Parathyroid adenoma (tissue), 2 donors: Measurements from ENCODE around the gene NOP16.

ENCODE experiments used
- H2AFZ ChIP-seq: fragments of 300-600 bp; sonication (generic); one replicate; pipeline ENCODE4 v1.7.0; 2017; ENCODE audit warnings: antibody characterized with exemption, mild to moderate bottlenecking
- H3K27ac ChIP-seq: fragments of 300-600 bp; sonication (generic); one replicate; pipeline ENCODE4 v1.7.0; 2017
- H3K27me3 ChIP-seq: fragments of 300-600 bp; sonication (generic); one replicate; pipeline ENCODE4 v1.7.0; 2017; ENCODE audit warnings: low read length; ENCODE audit not compliant: control insufficient read depth, insufficient read depth
- H3K36me3 ChIP-seq: fragments of 300-600 bp; sonication (generic); one replicate; pipeline ENCODE4 v1.7.0; 2017; ENCODE audit warnings: low read length; ENCODE audit not compliant: control insufficient read depth, insufficient read depth
- H3K4me1 ChIP-seq: fragments of 300-600 bp; sonication (generic); one replicate; pipeline ENCODE4 v1.7.0; 2017; ENCODE audit warnings: control low read depth
- H3K4me2 ChIP-seq: fragments of 300-600 bp; sonication (generic); one replicate; pipeline ENCODE4 v1.7.0; 2017; ENCODE audit warnings: low read length
- H3K4me3 ChIP-seq: fragments of 300-600 bp; sonication (generic); one replicate; pipeline ENCODE4 v1.7.0; 2017; ENCODE audit warnings: low read depth, low read length
- H3K79me2 ChIP-seq: fragments of 300-600 bp; sonication (generic); one replicate; pipeline ENCODE4 v1.7.0; 2017; ENCODE audit warnings: control low read depth
- H3K9ac ChIP-seq: fragments of 300-600 bp; sonication (generic); one replicate; pipeline ENCODE4 v1.7.0; 2017; ENCODE audit warnings: mild to moderate bottlenecking
- H3K9me3 ChIP-seq: fragments of 300-600 bp; sonication (generic); one replicate; pipeline ENCODE4 v1.7.0; 2017; ENCODE audit warnings: low read length; ENCODE audit not compliant: control insufficient read depth
- TF ChIP-seq, protein P1 (sequence below): fragments of 300-600 bp; sonication (generic); IDR thresholded peaks from one replicate; pipeline ENCODE4 v1.7.0; 2017; ENCODE audit warnings: antibody characterized with exemption, mild to moderate bottlenecking
- donor health status: primary hyperparathyroidism.

Gene NOP16

DNA sequence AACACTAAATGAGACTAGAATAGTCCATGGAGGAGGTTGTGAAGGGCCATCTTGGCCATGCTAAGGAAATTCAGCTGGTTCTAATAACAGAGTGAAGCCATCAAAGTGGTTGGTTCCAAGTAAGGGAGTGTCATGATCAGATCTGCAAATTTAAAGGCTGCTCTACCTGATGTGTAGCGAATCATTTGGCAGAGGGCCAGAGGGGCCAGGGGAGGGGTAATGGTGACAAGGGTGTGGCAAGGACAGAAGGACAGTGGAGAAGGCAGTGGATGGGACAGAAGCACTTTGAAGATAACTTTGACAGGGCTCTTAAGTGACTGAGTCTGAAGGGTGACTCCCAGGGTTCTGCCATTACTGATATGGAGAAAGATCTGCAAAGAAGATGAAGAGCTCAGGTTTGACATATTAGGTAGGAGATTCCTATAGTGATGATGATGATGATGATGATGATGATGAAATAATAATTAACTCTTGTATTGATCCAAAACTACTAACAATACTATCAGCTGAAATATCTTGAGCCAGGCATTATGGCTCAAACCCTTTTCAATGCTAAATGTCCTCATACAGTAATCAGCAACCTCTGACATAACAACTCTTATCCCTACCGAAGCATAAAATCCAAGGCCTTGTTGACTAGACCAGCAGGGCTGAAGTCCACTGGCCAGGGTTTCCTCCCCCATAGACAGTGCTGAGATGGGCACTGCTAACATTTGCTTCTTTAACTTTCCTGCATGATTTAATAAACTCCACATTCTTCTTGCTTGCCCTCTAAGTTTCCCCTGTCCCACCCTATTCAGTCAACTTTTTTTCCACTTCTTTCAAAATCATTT lies 46.9 kb downstream of the NOP16 start:
- Histone ChIP-seq H3K4me3 (no peak overlapping the region), H3K9me3 (no peaks in the 10 kb centered on the region), H2AFZ (no peak overlapping the region), H3K27me3 (no peaks in the 10 kb centered on the region), H3K27ac (no peak overlapping the region), H3K4me2 (no peak overlapping the region), H3K9ac (no peak overlapping the region), H3K4me1 (no peaks in the 10 kb centered on the region), H3K79me2 (no peaks in the 10 kb centered on the region), H3K36me3 (no peaks in the 10 kb centered on the region)
- TF ChIP-seq, protein P1, sequence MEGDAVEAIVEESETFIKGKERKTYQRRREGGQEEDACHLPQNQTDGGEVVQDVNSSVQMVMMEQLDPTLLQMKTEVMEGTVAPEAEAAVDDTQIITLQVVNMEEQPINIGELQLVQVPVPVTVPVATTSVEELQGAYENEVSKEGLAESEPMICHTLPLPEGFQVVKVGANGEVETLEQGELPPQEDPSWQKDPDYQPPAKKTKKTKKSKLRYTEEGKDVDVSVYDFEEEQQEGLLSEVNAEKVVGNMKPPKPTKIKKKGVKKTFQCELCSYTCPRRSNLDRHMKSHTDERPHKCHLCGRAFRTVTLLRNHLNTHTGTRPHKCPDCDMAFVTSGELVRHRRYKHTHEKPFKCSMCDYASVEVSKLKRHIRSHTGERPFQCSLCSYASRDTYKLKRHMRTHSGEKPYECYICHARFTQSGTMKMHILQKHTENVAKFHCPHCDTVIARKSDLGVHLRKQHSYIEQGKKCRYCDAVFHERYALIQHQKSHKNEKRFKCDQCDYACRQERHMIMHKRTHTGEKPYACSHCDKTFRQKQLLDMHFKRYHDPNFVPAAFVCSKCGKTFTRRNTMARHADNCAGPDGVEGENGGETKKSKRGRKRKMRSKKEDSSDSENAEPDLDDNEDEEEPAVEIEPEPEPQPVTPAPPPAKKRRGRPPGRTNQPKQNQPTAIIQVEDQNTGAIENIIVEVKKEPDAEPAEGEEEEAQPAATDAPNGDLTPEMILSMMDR: no peak

DNA sequence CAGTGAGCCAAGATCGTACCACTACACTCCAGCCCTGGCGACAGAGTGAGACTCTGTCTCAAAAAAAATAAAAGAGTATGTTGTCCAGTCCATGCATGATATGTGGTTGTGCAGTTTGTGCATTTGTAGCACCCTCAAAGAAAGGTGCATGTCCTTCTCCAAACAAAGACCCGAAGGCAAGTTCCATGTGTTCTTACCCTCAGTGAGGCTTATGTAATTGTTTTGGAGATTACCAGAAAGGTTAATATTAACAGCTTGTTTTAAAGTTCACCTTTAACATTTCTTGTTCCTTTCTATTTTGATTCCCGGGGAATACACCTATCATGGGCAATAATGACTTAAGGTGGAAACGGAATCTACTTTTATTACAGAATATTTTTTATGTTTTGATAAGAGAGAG lies 49.1 kb downstream of the NOP16 start:
- no peaks in the 10 kb centered on the region for H3K27me3 ChIP-seq
- H3K4me1 ChIP-seq: no peaks in the 10 kb centered on the region
- H3K4me2 ChIP-seq: no peak overlapping the region
- H3K36me3 ChIP-seq: no peaks in the 10 kb centered on the region
- no peak overlapping the region for H3K9ac ChIP-seq
- H3K79me2 ChIP-seq: no peaks in the 10 kb centered on the region
- TF ChIP-seq, protein P1: no peak
- H2AFZ ChIP-seq: no peak overlapping the region
- H3K4me3 ChIP-seq: no peak overlapping the region
- H3K27ac ChIP-seq: no peak overlapping the region
- H3K9me3 ChIP-seq: no peaks in the 10 kb centered on the region

DNA sequence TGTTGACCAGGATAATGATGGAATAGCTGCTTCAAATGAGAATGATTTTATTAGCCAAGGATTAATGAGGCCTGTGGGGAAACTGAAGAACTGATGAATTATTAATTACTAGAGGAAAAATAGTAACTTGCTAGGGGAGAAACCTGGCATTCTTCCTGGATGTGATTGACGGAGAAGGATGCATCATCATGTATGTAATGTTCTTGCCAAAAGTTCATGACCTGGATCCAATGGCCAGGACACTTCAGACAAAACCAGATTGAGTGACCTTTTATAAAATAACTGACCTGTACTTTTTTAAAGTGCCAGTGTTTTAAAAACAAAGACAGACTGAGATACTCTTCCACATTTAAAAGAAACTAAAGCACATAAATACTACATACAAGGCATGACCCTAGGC lies 50.5 kb downstream of the NOP16 start:
- H3K36me3 ChIP-seq: no peaks in the 10 kb centered on the region
- H3K4me2 ChIP-seq: no peak overlapping the region
- no peaks in the 10 kb centered on the region for H3K9me3 ChIP-seq
- H3K27me3 ChIP-seq: no peaks in the 10 kb centered on the region
- no peak overlapping the region for H2AFZ ChIP-seq
- H3K9ac ChIP-seq: no peak overlapping the region
- H3K79me2 ChIP-seq: no peaks in the 10 kb centered on the region
- TF ChIP-seq, protein P1: no peak
- H3K4me3 ChIP-seq: no peak overlapping the region
- H3K27ac ChIP-seq: no peak overlapping the region
- H3K4me1 ChIP-seq: no peaks in the 10 kb centered on the region

DNA sequence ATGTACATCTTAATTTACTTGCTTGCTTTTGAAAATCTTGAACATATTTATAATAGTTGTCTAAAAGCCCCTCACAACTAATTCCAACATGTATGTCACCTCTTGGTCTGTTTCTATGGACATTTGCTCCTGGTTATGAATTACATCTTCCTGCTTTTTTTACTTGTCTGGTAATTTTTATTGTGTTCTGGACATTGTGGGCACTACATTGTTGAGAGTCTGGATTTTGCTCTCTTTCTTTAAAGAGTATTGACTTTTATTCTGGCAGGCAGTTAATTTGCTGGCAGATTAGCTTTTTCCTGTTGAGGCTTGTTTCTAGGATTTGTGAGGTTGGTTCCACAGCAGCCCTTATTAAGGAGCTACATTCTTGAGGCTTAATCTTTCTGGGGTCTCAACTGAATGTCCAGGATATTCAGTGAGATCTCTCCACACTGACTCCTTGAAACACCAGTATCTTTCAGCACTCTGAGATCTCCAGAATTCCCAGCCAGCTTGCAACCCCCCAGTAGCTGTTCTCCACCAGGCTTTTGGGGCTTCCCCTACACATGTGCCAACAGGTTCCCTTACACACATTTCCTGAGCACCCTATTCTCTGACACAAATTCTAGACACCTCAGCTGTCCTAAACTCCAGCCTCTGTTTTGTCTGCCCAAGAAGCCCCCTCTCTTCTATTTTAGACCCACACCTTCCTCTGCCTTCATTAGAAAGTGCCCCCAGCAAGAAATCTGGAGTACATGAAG lies 54.2 kb downstream of the NOP16 start:
- Histone ChIP-seq H3K9ac (no peak overlapping the region), H3K9me3 (no peaks in the 10 kb centered on the region), H2AFZ (no peak overlapping the region), H3K4me3 (no peak overlapping the region), H3K27me3 (no peaks in the 10 kb centered on the region), H3K4me1 (no peaks in the 10 kb centered on the region), H3K27ac (no peak overlapping the region), H3K4me2 (no peak overlapping the region), H3K36me3 (no peaks in the 10 kb centered on the region), H3K79me2 (no peaks in the 10 kb centered on the region)
- TF ChIP-seq, protein P1: no peak
